ENCODE data around the gene HIVEP3.
A peak's percentile ranks its signal among the peaks of the same experiment; 100 is the strongest.

HIVEP3 gene

GRCh38 chr1:41915786-41916571 is 2.7 kb downstream of the HIVEP3 start:
- H3K27me3 Mint-ChIP-seq, result peaks cover 46% of the 10 kb centered on the region
- no peak overlapping the region for H3K27ac Mint-ChIP-seq
- no peak overlapping the region for H3K4me3 Mint-ChIP-seq
- intact Hi-C loops (cut with micrococcal nuclease), result no loop called here
- no peaks in the 10 kb centered on the region for H3K36me3 Mint-ChIP-seq (ENCODE audit: low read depth)
- H3K4me1 Mint-ChIP-seq (ENCODE audit: low read depth), result peaks cover 21% of the 10 kb centered on the region
- peaks cover 3% of the 10 kb centered on the region for H3K9me3 Mint-ChIP-seq

- Mint-ChIP-seq H3K4me3 (no peak overlapping the region), H3K4me1 (ENCODE audit: low read depth) (peaks cover 15% of the 10 kb centered on the region), H3K27ac (no peak overlapping the region), H3K27me3 (peaks cover 37% of the 10 kb centered on the region), H3K36me3 (ENCODE audit: low read depth) (no peaks in the 10 kb centered on the region), H3K9me3 (no peaks in the 10 kb centered on the region)
- intact Hi-C loops (cut with micrococcal nuclease), result no loop called here
Measured at GRCh38 chr1:41914516-41914915, 4.2 kb downstream of the HIVEP3 start.

DNA sequence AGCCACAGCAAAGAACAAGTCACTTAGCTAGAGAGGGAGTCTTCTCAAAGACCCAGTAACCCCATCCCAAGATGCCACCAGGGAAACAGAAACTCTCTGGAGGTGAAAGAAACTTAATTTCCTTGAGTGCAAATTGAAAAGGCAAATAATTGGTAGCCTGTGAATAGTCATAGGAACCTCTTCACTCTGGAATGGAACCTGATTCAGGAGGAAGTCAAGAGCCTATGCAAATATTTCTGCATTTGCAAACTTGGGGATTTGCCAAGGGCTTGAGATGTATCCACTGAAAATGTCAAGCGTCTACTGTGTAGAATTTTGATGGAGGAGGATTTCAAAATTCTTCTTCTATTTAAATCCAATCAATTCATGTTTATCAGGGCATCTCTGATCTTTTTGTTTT is 5.7 kb downstream of the HIVEP3 start:
- Mint-ChIP-seq H3K36me3 (ENCODE audit: low read depth) (no peaks in the 10 kb centered on the region), H3K9me3 (no peaks in the 10 kb centered on the region), H3K27me3 (peaks cover 24% of the 10 kb centered on the region), H3K27ac (no peak overlapping the region), H3K4me3 (no peak overlapping the region), H3K4me1 (ENCODE audit: low read depth) (peaks cover 14% of the 10 kb centered on the region)
- intact Hi-C loops (cut with micrococcal nuclease), result no loop called here

GRCh38 chr1:41908288-41908895 is 10.3 kb downstream of the HIVEP3 start:
- Mint-ChIP-seq H3K36me3 (ENCODE audit: low read depth) (no peaks in the 10 kb centered on the region), H3K4me1 (ENCODE audit: low read depth) (peaks cover 7% of the 10 kb centered on the region), H3K4me3 (no peak overlapping the region), H3K9me3 (no peaks in the 10 kb centered on the region), H3K27me3 (peaks cover 2% of the 10 kb centered on the region), H3K27ac (no peak overlapping the region)
- intact Hi-C loops (cut with micrococcal nuclease), result no loop called here

DNA sequence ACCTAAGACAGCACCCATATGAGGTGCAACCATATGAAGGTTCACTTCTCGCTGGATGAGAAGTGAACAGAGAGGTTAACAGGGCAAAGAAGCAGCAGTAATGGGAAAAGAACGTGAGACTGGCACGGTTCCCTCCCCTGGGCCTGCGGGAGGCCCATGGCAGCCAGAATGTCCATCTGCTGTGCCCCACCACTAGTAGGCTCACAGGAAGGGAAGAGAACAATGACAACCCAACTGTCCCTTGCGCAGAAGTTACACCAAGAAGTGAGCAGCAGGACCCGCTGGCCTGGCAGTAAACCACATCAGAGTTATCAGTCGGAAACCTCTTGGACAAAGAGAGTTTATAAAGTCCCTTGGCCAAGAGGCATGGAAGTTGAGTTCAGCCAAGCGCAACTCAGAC is 11.3 kb downstream of the HIVEP3 start:
- Mint-ChIP-seq H3K27me3 (peaks cover 2% of the 10 kb centered on the region), H3K36me3 (ENCODE audit: low read depth) (no peaks in the 10 kb centered on the region), H3K9me3 (no peaks in the 10 kb centered on the region), H3K4me3 (no peak overlapping the region), H3K4me1 (ENCODE audit: low read depth) (peaks cover 7% of the 10 kb centered on the region), H3K27ac (no peak overlapping the region)
- intact Hi-C loops (cut with micrococcal nuclease), result no loop called here

GRCh38 chr1:41906943-41907342 is 11.8 kb downstream of the HIVEP3 start:
- H3K27me3 Mint-ChIP-seq, result peaks cover 2% of the 10 kb centered on the region
- H3K4me1 Mint-ChIP-seq (ENCODE audit: low read depth), result peaks cover 7% of the 10 kb centered on the region
- H3K36me3 Mint-ChIP-seq (ENCODE audit: low read depth), result no peaks in the 10 kb centered on the region
- intact Hi-C loops (cut with micrococcal nuclease), result no loop called here
- no peaks in the 10 kb centered on the region for H3K9me3 Mint-ChIP-seq
- no peak overlapping the region for H3K27ac Mint-ChIP-seq
- H3K4me3 Mint-ChIP-seq, result no peak overlapping the region

DNA sequence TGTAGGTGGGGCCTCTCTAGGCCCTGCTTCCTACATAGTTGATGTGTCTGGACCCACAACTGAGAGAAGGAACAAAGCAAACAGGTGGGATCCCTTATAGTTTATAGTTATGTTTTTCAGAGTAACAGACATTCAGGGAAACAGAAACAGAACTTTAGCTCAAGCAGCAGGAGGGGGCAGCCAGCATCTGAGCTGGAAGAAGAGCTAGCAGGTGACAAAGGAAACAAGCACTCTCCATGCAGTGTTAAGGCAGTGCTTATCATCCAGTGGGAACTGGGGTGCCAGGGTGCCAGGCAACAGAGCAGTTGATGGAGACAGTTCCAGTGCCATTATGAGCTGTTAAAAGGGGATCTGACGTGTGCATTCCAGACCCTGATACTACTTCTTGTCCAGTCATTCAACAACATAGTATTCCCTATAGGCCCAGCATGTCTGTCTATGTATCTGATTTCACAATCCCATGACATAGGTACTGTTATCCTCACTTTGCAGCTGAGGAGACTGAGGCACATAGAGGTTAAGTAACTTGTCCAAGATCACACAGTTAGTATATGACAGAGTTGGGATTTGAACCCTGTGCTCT is 13.5 kb downstream of the HIVEP3 start:
- intact Hi-C loops (cut with micrococcal nuclease), result no loop called here
- Mint-ChIP-seq H3K9me3 (no peaks in the 10 kb centered on the region), H3K27ac (no peak overlapping the region), H3K4me3 (no peak overlapping the region), H3K36me3 (ENCODE audit: low read depth) (no peaks in the 10 kb centered on the region), H3K4me1 (ENCODE audit: low read depth) (peaks cover 7% of the 10 kb centered on the region), H3K27me3 (peaks cover 2% of the 10 kb centered on the region)

DNA sequence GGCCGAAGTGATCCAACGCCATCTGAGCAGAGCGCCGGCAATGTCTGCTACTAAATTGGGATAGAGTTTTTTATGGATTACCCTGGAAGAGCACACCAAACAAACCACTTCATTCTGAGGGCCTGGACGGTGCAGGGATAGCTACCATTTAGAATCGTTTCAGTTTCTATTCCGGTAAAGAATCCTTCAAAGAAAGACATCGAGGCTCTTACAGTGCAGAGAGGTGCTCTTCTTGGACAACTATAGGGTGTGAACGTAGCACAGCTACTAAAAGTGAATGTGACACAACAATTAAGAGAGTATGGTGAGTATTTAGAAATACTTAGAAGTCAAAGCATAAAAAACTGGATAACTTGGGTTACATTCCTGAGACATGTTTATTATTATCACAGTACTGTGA is 16.1 kb downstream of the HIVEP3 start:
- no peak overlapping the region for H3K4me3 Mint-ChIP-seq
- H3K4me1 Mint-ChIP-seq (ENCODE audit: low read depth), result peaks cover 16% of the 10 kb centered on the region
- no peaks in the 10 kb centered on the region for H3K9me3 Mint-ChIP-seq

GRCh38 chr1:41902159-41902577 is 16.6 kb downstream of the HIVEP3 start:
- H3K27ac Mint-ChIP-seq, result no peak overlapping the region
- no peaks in the 10 kb centered on the region for H3K36me3 Mint-ChIP-seq (ENCODE audit: low read depth)
- no peak overlapping the region for H3K4me3 Mint-ChIP-seq
- H3K4me1 Mint-ChIP-seq (ENCODE audit: low read depth), result peaks cover 17% of the 10 kb centered on the region
- H3K27me3 Mint-ChIP-seq, result no peaks in the 10 kb centered on the region
- H3K9me3 Mint-ChIP-seq, result no peaks in the 10 kb centered on the region
- intact Hi-C loops (cut with micrococcal nuclease), result no loop called here

More for the DNA sequence above, 16.1 kb downstream of the HIVEP3 start:
- H3K27ac Mint-ChIP-seq, result no peak overlapping the region
- intact Hi-C loops (cut with micrococcal nuclease), result no loop called here
- no peaks in the 10 kb centered on the region for H3K36me3 Mint-ChIP-seq (ENCODE audit: low read depth)
- H3K27me3 Mint-ChIP-seq, result peaks cover 2% of the 10 kb centered on the region

GRCh38 chr1:41901551-41901950 is 17.2 kb downstream of the HIVEP3 start:
- intact Hi-C loops (cut with micrococcal nuclease), result no loop called here
- no peaks in the 10 kb centered on the region for H3K36me3 Mint-ChIP-seq (ENCODE audit: low read depth)
- no peak overlapping the region for H3K4me3 Mint-ChIP-seq
- no peaks in the 10 kb centered on the region for H3K27me3 Mint-ChIP-seq
- peaks cover 11% of the 10 kb centered on the region for H3K4me1 Mint-ChIP-seq (ENCODE audit: low read depth)
- H3K27ac Mint-ChIP-seq, result no peak overlapping the region
- no peaks in the 10 kb centered on the region for H3K9me3 Mint-ChIP-seq

DNA sequence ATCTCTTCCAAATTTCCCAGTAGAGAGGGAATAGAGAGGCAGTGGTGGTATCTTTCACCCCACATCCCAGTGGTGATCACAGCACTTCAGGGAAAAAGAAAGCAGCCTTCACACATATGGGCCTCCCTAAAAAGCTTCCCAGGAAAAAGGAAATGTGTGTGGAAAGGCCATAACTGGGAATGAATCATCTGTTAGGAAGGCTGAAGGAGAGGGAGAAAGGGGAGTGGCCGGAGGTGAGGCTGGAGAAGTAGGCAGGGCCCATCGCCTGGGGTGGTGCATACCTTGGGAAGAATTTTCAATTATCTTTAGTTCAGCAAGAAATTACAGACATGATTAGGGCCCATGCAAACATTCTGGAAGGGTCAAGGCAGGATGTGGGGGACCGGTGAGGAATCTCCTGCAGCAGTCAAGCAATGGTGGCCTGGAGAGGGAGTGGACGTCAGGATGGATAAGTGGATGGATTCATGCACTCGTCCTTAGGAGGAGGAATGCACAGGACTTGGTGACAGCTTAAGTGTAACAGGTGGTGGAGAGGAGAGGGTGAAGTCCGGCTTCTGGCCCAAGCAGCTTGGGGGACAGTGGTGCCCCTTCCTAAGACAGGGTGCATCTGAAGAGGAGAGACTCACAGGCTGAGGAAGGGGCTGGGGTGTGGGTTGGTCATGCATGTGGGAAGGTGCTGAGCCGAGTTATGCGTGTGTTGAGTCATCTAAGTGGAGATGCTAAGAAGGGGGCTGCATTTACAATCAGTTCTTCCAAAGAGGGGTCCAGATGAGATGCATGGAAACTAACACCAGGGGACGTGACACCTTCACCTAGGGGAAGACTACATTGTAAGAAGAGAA is 17.9 kb downstream of the HIVEP3 start:
- Mint-ChIP-seq H3K9me3 (no peaks in the 10 kb centered on the region), H3K4me1 (ENCODE audit: low read depth) (peaks cover 11% of the 10 kb centered on the region)
- intact Hi-C loops (cut with micrococcal nuclease), result no loop called here

DNA sequence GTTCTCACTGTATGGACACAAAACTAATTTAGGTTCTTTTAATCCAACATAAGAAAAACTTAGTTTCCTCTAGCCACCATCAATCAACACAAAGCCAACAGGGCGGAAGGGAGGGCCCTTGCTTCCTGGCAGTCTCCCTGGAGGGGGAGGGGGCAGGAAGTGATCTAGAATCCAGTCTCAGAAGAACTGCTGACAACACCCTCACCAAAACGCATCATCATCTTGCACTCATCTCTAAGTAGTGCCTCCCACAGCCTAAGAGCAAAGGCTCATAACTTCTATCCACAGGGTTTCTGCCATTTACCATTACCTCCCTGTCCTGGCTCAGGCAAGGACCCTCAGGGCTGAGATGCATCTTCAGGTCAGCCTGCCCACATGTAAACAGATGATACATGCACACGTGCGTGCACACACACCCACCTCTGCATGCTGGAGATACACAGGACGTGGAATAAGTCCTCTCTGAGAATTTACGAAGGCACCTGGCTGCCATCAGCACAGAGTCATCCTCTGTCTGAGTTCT is 20.5 kb downstream of the HIVEP3 start:
- intact Hi-C loops (cut with micrococcal nuclease), result no loop called here
- Mint-ChIP-seq H3K4me3 (no peak overlapping the region), H3K9me3 (no peaks in the 10 kb centered on the region), H3K36me3 (ENCODE audit: low read depth) (no peaks in the 10 kb centered on the region), H3K4me1 (ENCODE audit: low read depth) (peaks cover 24% of the 10 kb centered on the region), H3K27ac (peak overlapping the region; percentile 16), H3K27me3 (no peaks in the 10 kb centered on the region)

More for the DNA sequence above, 17.9 kb downstream of the HIVEP3 start:
- Mint-ChIP-seq H3K27ac (no peak overlapping the region), H3K27me3 (no peaks in the 10 kb centered on the region), H3K36me3 (ENCODE audit: low read depth) (no peaks in the 10 kb centered on the region), H3K4me3 (no peak overlapping the region)

DNA sequence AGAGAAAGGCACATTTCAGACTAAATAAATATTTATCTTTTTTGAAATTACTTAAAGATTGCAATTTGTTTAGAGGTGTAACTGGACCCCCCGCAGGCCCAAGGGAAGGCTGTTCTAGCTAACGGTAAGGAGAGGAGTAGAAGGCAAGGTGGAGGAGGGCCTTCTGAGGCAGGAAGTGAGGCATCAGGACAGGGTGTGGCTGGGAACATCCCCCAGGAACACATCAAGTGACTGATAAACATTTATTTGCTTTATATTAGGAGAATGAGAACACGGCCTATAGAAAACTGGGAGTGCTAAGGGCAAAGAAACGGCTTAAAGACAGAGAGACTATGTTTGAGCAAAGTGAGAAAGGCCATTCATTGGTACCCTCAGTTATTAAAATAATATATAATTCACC is 23.2 kb downstream of the HIVEP3 start:
- Mint-ChIP-seq H3K27ac (no peak overlapping the region), H3K27me3 (no peaks in the 10 kb centered on the region), H3K9me3 (no peaks in the 10 kb centered on the region), H3K4me1 (ENCODE audit: low read depth) (peaks cover 36% of the 10 kb centered on the region), H3K4me3 (no peak overlapping the region), H3K36me3 (ENCODE audit: low read depth) (no peaks in the 10 kb centered on the region)
- intact Hi-C loops (cut with micrococcal nuclease), result no loop called here
